GM23338 (cell line): ENCODE results near the gene RNF133. TPM values are rescaled to one million over a fixed set of nuclear protein-coding genes. Genes with fewer than 3 reads are reported as not detected.

Experiments
- ATAC-seq: fragments of 200-7000 bp; cut with Tn5 transposase; 3 replicates; pipeline ENCODE4 v1.9.1; 2020
- DNase-seq: peaks from one replicate; pipeline ENCODE4 v3.0.0-alpha.2; 2015; ENCODE audit warnings: low spot score
- H2AFZ ChIP-seq: fragments of 200-600 bp; sonication (generic); 2 replicates; pipeline ENCODE4 v1.8.0; 2016; ENCODE audit warnings: antibody characterized with exemption, mild to moderate bottlenecking, moderate library complexity
- H3F3A ChIP-seq: fragments of 200-600 bp; sonication (generic); replicated peaks from 2 replicates; pipeline ENCODE4 v1.8.0; 2017; ENCODE audit warnings: antibody characterized with exemption, mixed run types, low read depth
- H3K27ac ChIP-seq: fragments of 200-600 bp; sonication (generic); 2 replicates; pipeline ENCODE4 v1.6.1; 2016; ENCODE audit warnings: low read depth
- H3K27me3 ChIP-seq: fragments of 200-600 bp; sonication (generic); 2 replicates; pipeline ENCODE4 v1.8.0; 2016; ENCODE audit warnings: mild to moderate bottlenecking, mixed run types, moderate library complexity; ENCODE audit not compliant: insufficient read depth
- H3K36me3 ChIP-seq: fragments of 200-600 bp; sonication (generic); 2 replicates; pipeline ENCODE4 v1.8.0; 2016; ENCODE audit warnings: mild to moderate bottlenecking; ENCODE audit not compliant: insufficient read depth
- H3K4me1 ChIP-seq: fragments of 200-600 bp; sonication (generic); 2 replicates; pipeline ENCODE4 v1.8.0; 2016; ENCODE audit warnings: mild to moderate bottlenecking, moderate library complexity; ENCODE audit not compliant: insufficient read depth
- H3K4me2 ChIP-seq: fragments of 200-600 bp; sonication (generic); 2 replicates; pipeline ENCODE4 v1.7.1; 2017; ENCODE audit warnings: mixed run types
- H3K4me3 ChIP-seq: fragments of 200-600 bp; sonication (generic); 2 replicates; pipeline ENCODE4 v1.6.1; 2016; ENCODE audit warnings: mixed run types
- H3K79me2 ChIP-seq: fragments of 200-600 bp; sonication (generic); replicated peaks from 2 replicates; pipeline ENCODE4 v1.8.0; 2017; ENCODE audit warnings: mild to moderate bottlenecking; ENCODE audit not compliant: insufficient read depth
- H3K9me2 ChIP-seq: fragments of 200-600 bp; sonication (generic); 2 replicates; pipeline ENCODE4 v1.8.0; 2017; ENCODE audit not compliant: insufficient read depth
- H4K20me1 ChIP-seq: fragments of 200-600 bp; sonication (generic); replicated peaks from 2 replicates; pipeline ENCODE4 v1.8.0; 2017; ENCODE audit warnings: mild to moderate bottlenecking; ENCODE audit not compliant: insufficient read depth
- H3K27ac Mint-ChIP-seq: 2 replicates; pipeline ENCODE4 v1.8.0; 2020; ENCODE audit warnings: inconsistent platforms, mild to moderate bottlenecking, moderate library complexity, mixed read lengths
- H3K27me3 Mint-ChIP-seq: 3 replicates; pipeline ENCODE4 v1.8.0; 2022; ENCODE audit warnings: low read depth, mild to moderate bottlenecking, moderate library complexity, mixed read lengths, inconsistent platforms; ENCODE audit not compliant: insufficient read depth, poor library complexity
- H3K36me3 Mint-ChIP-seq: 3 replicates; pipeline ENCODE4 v1.8.0; 2021; ENCODE audit warnings: low read depth, mild to moderate bottlenecking, inconsistent platforms, moderate library complexity, mixed read lengths
- H3K4me1 Mint-ChIP-seq: 3 replicates; pipeline ENCODE4 v1.8.0; 2020; ENCODE audit warnings: mild to moderate bottlenecking, inconsistent platforms, mixed read lengths
- H3K4me3 Mint-ChIP-seq: 3 replicates; pipeline ENCODE4 v1.8.0; 2021; ENCODE audit warnings: moderate library complexity, mild to moderate bottlenecking, inconsistent platforms, mixed read lengths
- H3K9me3 Mint-ChIP-seq: 3 replicates; pipeline ENCODE4 v1.8.0; 2020; ENCODE audit warnings: moderate library complexity, mild to moderate bottlenecking, inconsistent platforms, mixed read lengths
- CREB1 ChIP-seq: fragments of 250-450 bp; sonication (Bioruptor Pico); IDR thresholded peaks from 2 replicates; pipeline ENCODE4 v1.5.0; 2020; ENCODE audit warnings: low read depth, mild to moderate bottlenecking, moderate library complexity
- NANOG ChIP-seq: IDR thresholded peaks from 2 replicates; pipeline ENCODE4 v1.6.1; 2016; ENCODE audit warnings: antibody characterized with exemption, borderline replicate concordance
- POLR2AphosphoS5 ChIP-seq: IDR thresholded peaks from 2 replicates; pipeline ENCODE4 v1.6.1; 2016; ENCODE audit warnings: antibody characterized with exemption, low read depth
- ZNF331 ChIP-seq: fragments of 250-450 bp; sonication (Bioruptor Pico); IDR thresholded peaks from 2 replicates; pipeline ENCODE4 v1.5.0; 2020; ENCODE audit warnings: low read depth, mild to moderate bottlenecking, moderate library complexity
- ZNF462 ChIP-seq: fragments of 250-450 bp; sonication (Bioruptor Pico); IDR thresholded peaks from 2 replicates; pipeline ENCODE4 v1.5.0; 2020; ENCODE audit warnings: mild to moderate bottlenecking, moderate library complexity
- polyA plus RNA-seq: library from polyadenylated mRNA; unstranded; fragments of >200 nt; fragmentation: Nextera tagmentation; extraction: Ambion mirVana; gene quantifications from 2 replicates; pipeline ENCODE4 v1.2.1, GENCODE V29; 2016
- total RNA-seq: library from RNA; depleted of rRNA; stranded (reverse); fragments of >200 nt; shearing (Covaris generic); gene quantifications from 2 replicates; pipeline ENCODE4 v1.2.3, GENCODE V29; 2014
- TF ChIP-seq, protein P1 (sequence below), 2 experiments: fragments of 200-600 bp in 1 of 2; sonication (generic) in 1 of 2; conservative IDR thresholded peaks; 2 replicates each; pipeline versions ENCODE4 v1.5.1 to v1.6.1; 2016 to 2017; ENCODE audit warnings: antibody characterized with exemption in 2 of 2, low read depth in 2 of 2, mild to moderate bottlenecking in 2 of 2, moderate library complexity in 1 of 2

Gene RNF133
- total and polyA plus RNA-seq, 2 experiments from 2014 or later = 2.0 TPM; not detected in 1

DNA sequence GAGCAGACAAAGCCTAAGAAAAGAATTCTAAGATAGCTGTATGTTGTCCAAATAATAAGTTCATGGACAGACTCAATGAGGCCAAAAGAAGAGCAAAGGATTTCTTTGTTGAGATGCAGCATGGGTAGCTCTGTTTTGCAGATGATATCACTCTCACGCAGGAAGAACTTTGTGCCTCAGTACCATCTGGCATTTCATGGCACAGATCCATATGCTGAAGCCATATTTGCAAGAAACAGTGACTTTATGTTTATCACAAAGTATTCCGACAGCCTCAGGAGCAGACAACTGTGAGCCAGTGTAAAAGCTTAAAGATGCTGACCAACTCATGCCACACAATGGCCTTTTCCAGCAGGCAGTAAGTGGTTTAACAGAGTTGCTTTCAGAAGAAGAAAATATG is 49.3 kb upstream of the RNF133 start:
- H4K20me1 ChIP-seq = no peaks in the 10 kb centered on the region
- no peaks in the 10 kb centered on the region for H3K36me3 ChIP-seq
- H3F3A ChIP-seq = no peaks in the 10 kb centered on the region; the same call in 1 of the 2 replicates
- H3K36me3 Mint-ChIP-seq = no peaks in the 10 kb centered on the region
- peaks cover 65% of the 10 kb centered on the region for H3K4me1 Mint-ChIP-seq
- no peak for DNase-seq
- H3K4me3 ChIP-seq = no peak overlapping the region
- H3K9me3 Mint-ChIP-seq = no peaks in the 10 kb centered on the region
- TF ChIP-seq POLR2AphosphoS5 (no peak), NANOG (no peak), ZNF462 (no peak), CREB1 (CRISPR knock-in tag) (no peak), ZNF331 (CRISPR knock-in tag) (no peak)
- TF ChIP-seq, protein P1, sequence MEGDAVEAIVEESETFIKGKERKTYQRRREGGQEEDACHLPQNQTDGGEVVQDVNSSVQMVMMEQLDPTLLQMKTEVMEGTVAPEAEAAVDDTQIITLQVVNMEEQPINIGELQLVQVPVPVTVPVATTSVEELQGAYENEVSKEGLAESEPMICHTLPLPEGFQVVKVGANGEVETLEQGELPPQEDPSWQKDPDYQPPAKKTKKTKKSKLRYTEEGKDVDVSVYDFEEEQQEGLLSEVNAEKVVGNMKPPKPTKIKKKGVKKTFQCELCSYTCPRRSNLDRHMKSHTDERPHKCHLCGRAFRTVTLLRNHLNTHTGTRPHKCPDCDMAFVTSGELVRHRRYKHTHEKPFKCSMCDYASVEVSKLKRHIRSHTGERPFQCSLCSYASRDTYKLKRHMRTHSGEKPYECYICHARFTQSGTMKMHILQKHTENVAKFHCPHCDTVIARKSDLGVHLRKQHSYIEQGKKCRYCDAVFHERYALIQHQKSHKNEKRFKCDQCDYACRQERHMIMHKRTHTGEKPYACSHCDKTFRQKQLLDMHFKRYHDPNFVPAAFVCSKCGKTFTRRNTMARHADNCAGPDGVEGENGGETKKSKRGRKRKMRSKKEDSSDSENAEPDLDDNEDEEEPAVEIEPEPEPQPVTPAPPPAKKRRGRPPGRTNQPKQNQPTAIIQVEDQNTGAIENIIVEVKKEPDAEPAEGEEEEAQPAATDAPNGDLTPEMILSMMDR (conservative IDR thresholded peaks at IDR 0.05; ENCODE audit: low read depth in 2 of 2) = no peak
- no peak overlapping the region for H3K27ac ChIP-seq
- no peak overlapping the region for H3K4me3 Mint-ChIP-seq
- H3K4me2 ChIP-seq = no peak overlapping the region
- no peak for ATAC-seq
- H3K79me2 ChIP-seq = no peaks in the 10 kb centered on the region; the same call in 1 of the 2 replicates
- no peak overlapping the region for H3K27ac Mint-ChIP-seq
- H3K4me1 ChIP-seq = peaks cover 71% of the 10 kb centered on the region
- H3K27me3 Mint-ChIP-seq = peaks cover 4% of the 10 kb centered on the region
- no peaks in the 10 kb centered on the region for H3K27me3 ChIP-seq
- H2AFZ ChIP-seq = no peak overlapping the region
- H3K9me2 ChIP-seq = no peaks in the 10 kb centered on the region
